ENCODE measurements around the gene UNKL. TPM values are rescaled to one million over a fixed set of nuclear protein-coding genes. Genes with fewer than 3 reads are reported as not detected.
A peak's percentile ranks its signal among the peaks of the same experiment; 100 is the strongest.

UNKL gene
- total RNA-seq, 1 experiment from 2014 or later = 18.8 TPM

DNA sequence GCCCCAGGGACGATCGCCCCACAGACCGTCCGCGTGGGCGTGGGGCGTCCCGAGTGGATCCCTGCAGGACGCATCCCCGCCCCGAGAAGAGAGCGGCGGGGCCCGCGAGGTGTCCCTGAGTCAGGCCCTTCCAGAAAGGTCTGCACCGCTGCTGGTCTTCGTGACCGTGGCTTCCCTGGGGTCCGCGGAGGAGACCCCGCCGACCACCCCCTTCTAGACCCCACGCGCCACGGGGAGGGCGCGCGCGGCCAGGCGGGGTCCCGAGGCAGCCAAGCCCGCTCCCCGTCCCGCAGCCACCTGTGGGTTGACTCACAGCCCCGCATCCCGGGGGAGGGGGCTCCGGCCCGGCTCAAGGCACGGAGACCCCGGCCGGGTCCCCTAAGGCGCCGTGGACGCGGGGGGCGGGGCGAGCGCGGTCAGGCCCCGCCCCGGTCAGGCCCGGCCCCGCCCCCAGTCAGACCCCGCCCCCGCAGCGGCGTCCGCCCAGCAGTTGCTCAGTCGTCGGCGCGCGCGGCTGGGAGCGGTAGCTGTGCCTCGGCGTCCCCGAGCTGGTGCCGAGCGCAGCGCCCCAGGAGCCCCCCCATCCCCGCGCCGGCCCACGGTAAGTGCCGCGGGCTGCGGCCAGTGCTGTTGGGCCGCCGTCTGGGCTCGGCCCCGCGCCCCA, 81.2 kb downstream of the UNKL start, which contains the start of gene BAIAP3:
TSS of gene BAIAP3 (plus strand) at position 497 of the 664 bp plus-strand sequence. CDS start 4,905 bp downstream, outside the sequence.
- Histone ChIP-seq H3K79me2 (ENCODE audit: low read length) (no peaks in the 10 kb centered on the region), H3K9me3 (ENCODE audit: low read length) (no peaks in the 10 kb centered on the region), H3K27me3 (ENCODE audit: low read length) (no peaks in the 10 kb centered on the region), H3K4me1 (ENCODE audit: insufficient read depth, low read length) (peaks cover 12% of the 10 kb centered on the region; the same call in 1 of the 2 replicates), H3K9ac (ENCODE audit: low read length) (no peak within 1 kb of the TSS), H4K20me1 (ENCODE audit: low read length) (no peaks in the 10 kb centered on the region), H2AFZ (ENCODE audit: low read length) (no peak within 1 kb of the TSS), H3K4me2 (ENCODE audit: low read length) (peak within 1 kb of the TSS; percentile 75), H3K36me3 (ENCODE audit: low read depth, low read length) (no peaks in the 10 kb centered on the region), H3K27ac (ENCODE audit: low read length) (no peak within 1 kb of the TSS), H3K9me2 (replicated peaks; ENCODE audit: low read length) (no peaks in the 10 kb centered on the region), H3K4me3 (ENCODE audit: low read length) (peak within 1 kb of the TSS; percentile 56), H3F3A (ENCODE audit: low read length, unreplicated experiment) (no peaks in the 10 kb centered on the region)
- ChIA-PET CTCF (interaction anchor here (0.6 kb wide), 1 partner anchor 10 kb away, joined by 3 read pairs; no protein-coding TSS in a partner anchor), POLR2A (ENCODE audit: unreplicated experiment) (no interaction called here)
- intact Hi-C loops (cut with micrococcal nuclease) = no loop called here
- peak; percentile 57 for ATAC-seq
- BruUV-seq (replicated peaks) = no TSS peak
- TF ChIP-seq EZH2phosphoT487 (IDR thresholded peaks at IDR 0.05; ENCODE audit: borderline replicate concordance, low read length) (no peak), EZH2 (IDR thresholded peaks at IDR 0.05; ENCODE audit: low read length, unreplicated experiment) (no peak), CTCF (conservative IDR thresholded peaks at IDR 0.05; ENCODE audit: low read depth, low read length) (no peak)
- DNase-seq = peak; percentile 27

- Histone ChIP-seq H3K27me3 (ENCODE audit: low read length) (no peaks in the 10 kb centered on the region), H3F3A (ENCODE audit: low read length, unreplicated experiment) (no peaks in the 10 kb centered on the region), H3K9me2 (replicated peaks; ENCODE audit: low read length) (no peaks in the 10 kb centered on the region), H3K4me1 (ENCODE audit: insufficient read depth, low read length) (peaks cover 12% of the 10 kb centered on the region; the same call in 1 of the 2 replicates), H3K27ac (ENCODE audit: low read length) (no peak overlapping the region), H3K9ac (ENCODE audit: low read length) (no peak overlapping the region), H3K36me3 (ENCODE audit: low read depth, low read length) (no peaks in the 10 kb centered on the region), H3K4me3 (ENCODE audit: low read length) (no peak overlapping the region), H2AFZ (ENCODE audit: low read length) (no peak overlapping the region), H3K9me3 (ENCODE audit: low read length) (no peaks in the 10 kb centered on the region), H3K79me2 (ENCODE audit: low read length) (no peaks in the 10 kb centered on the region), H4K20me1 (ENCODE audit: low read length) (no peaks in the 10 kb centered on the region), H3K4me2 (ENCODE audit: low read length) (no peak overlapping the region)
- no peak for TF ChIP-seq CTCF (conservative IDR thresholded peaks at IDR 0.05; ENCODE audit: low read depth, low read length)
- TF ChIP-seq EZH2phosphoT487 (IDR thresholded peaks at IDR 0.05; ENCODE audit: borderline replicate concordance, low read length) = no peak
- TF ChIP-seq EZH2 (IDR thresholded peaks at IDR 0.05; ENCODE audit: low read length, unreplicated experiment) = no peak
- BruUV-seq (replicated peaks) = no TSS peak
- intact Hi-C loops (cut with micrococcal nuclease) = no loop called here
- CTCF ChIA-PET = no interaction called here
- POLR2A ChIA-PET (ENCODE audit: unreplicated experiment) = no interaction called here
- DNase-seq (no peak), ATAC-seq (no peak)
Observed at GRCh38 chr16:1332618-1333148, 81.8 kb downstream of the UNKL start.
